Adrenal gland (tissue), 5 donors: ENCODE results near the gene SMYD1.

Source experiments
- CTCF ChIP-seq, 6 experiments: fragments of 450-650 bp in 4 of 6; fragments of 200-600 bp in 2 of 6; sonication (generic) in 1 of 6; IDR thresholded peaks; 1 replicate in 5 of 6; 2 replicates in 1 of 6; pipeline versions ENCODE4 v1.5.1 to v1.8.0; 2016 to 2021; ENCODE audit warnings: antibody characterized with exemption in 6 of 6, mild to moderate bottlenecking in 2 of 6, moderate library complexity in 1 of 6
- POLR2A ChIP-seq, 2 donors: fragments of 450-650 bp; IDR thresholded peaks; one replicate each; pipeline ENCODE4 v1.6.1; 2017; ENCODE audit warnings: antibody characterized with exemption in 2 of 2, mild to moderate bottlenecking in 2 of 2, moderate library complexity in 1 of 2
- donor health status: DM: no; HTN: no; CAD: no.

- TF ChIP-seq CTCF (IDR thresholded peaks at IDR 0.05) (peak in 1 of 6 experiments; percentile 5), POLR2A (IDR thresholded peaks at IDR 0.05) (no peak)
Observed at GRCh38 chr2:88054782-88055370, 12.7 kb upstream of the SMYD1 start.
